Activated naive CD4-positive, alpha-beta T cell treated with anti-CD3 and anti-CD28 coated beads, Interleukin-2, amount 50 U/mL, for 72 hours (primary cell): ENCODE results near the gene PLAAT4. TPM values are rescaled to one million over a fixed set of nuclear protein-coding genes. Genes with fewer than 3 reads are reported as not detected.
"Not testable (repeated sequence)": the region's sequence is repeated elsewhere in the genome, so short reads cannot be mapped to it uniquely, and the experiment has no call there.

Source experiments
- ATAC-seq, 2 donors: fragments of 150-1000 bp; cut with Tn5 transposase; 2 replicates each; pipeline ENCODE4 v1.10.0; 2021; ENCODE audit warnings: mild to moderate bottlenecking in 2 of 2, moderate library complexity in 2 of 2
- DNase-seq, 2 donors: peaks; one replicate each; pipeline ENCODE4 v3.0.0; 2021 to 2022; ENCODE audit warnings: low spot score in 2 of 2
- H3K27ac Mint-ChIP-seq, 2 donors: one replicate each; pipeline ENCODE4 v1.8.0; 2022; ENCODE audit warnings: mild to moderate bottlenecking in 2 of 2, mixed read lengths in 2 of 2
- H3K36me3 Mint-ChIP-seq, 2 donors: one replicate each; pipeline ENCODE4 v1.8.0; 2022; ENCODE audit warnings: mixed read lengths in 2 of 2
- H3K9me3 Mint-ChIP-seq, 2 donors: one replicate each; pipeline ENCODE4 v1.8.0; 2022; ENCODE audit warnings: mixed read lengths in 2 of 2
- total RNA-seq, 2 donors: library from RNA; stranded (reverse); gene quantifications; one replicate each; pipeline ENCODE4 v1.2.3, GENCODE V29; 2022

The PLAAT4 gene
- total RNA-seq, 2 donors from 2014 or later: 11.6 to 34.1 TPM

DNA sequence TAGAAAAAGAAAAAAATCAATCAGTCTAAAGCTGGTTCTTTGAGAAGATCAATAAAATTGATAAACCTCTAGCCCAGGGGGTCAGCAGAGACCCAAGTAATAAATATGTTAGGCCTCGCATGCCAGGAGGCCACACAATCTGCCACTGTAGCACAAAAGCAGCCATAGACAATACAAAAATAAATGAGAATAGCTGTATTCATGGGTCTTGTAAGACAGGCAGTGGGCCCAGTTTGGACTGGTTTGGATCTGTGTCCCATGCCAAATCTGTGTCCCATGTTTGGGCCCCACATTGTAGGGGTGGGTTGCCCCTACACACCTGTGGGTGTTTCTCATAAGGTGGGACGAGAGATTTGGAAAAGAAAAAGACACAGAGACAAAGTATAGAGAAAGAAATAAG, 6.6 kb upstream of the PLAAT4 start:
- Mint-ChIP-seq H3K27ac (no peak overlapping the region), H3K9me3 (no peaks in the 10 kb centered on the region), H3K36me3 (no peaks in the 10 kb centered on the region)
- ATAC-seq: no peak
- no peak for DNase-seq

DNA sequence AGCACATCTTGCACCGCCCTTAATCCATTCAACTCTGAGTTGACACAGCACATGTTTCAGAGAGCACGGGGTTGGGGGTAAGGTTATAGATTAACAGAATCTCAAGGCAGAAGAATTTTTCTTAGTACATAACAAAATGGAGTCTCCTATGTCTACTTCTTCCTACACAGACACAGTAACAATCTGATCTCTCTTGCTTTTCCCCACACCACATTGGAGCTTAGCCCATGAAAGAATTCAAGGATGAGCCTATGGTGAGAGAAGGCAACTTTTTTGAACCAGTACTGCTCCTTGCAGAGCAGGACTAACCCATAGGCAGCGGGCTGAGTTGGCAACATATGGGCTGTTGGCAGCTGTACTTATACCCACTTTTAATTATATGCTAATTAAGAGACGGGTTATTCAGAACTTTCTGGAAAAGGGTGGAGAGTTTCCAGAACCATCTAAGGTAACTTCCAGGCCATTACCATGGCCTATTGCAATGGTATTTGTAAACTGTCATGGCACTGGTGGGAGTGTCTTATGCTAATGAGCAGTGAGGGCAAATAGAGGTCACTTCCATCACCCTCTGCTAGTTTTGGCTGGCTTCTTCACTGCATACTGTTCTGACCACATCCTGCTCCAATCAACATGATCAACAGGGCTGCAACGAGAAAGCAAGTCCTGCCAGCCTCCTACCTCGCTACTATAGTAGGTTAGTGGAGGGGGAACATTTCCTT, 5.4 kb upstream of the PLAAT4 start:
- not testable (repeated sequence) for H3K9me3 Mint-ChIP-seq, H3K36me3 Mint-ChIP-seq, DNase-seq
- H3K27ac Mint-ChIP-seq: peak overlapping the region; percentile 26 to 44
- peak; percentile 75 to 80 for ATAC-seq

DNA sequence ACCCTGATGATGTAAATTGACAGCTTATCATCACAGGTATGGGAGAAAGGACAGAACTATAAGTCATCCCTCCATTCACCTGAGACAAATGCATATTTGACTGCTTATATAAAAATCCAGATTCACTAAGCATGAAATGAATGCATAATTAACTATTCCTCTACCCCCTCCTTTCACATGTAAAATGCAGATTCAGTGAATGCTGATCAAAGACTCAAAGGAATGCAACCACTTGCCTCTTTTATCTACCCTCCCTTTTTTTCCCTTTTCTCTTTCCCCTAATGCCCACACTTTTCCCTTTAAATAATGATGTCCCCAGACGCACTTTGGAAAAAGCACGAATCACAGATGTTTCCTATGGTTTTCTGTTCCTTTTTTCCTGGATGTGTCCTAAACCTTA, 4.5 kb upstream of the PLAAT4 start:
- Mint-ChIP-seq H3K9me3 (no peaks in the 10 kb centered on the region), H3K36me3 (no peaks in the 10 kb centered on the region), H3K27ac (peak overlapping the region in 1 of 2 donors; percentile 44)
- ATAC-seq (no peak), DNase-seq (no peak)

DNA sequence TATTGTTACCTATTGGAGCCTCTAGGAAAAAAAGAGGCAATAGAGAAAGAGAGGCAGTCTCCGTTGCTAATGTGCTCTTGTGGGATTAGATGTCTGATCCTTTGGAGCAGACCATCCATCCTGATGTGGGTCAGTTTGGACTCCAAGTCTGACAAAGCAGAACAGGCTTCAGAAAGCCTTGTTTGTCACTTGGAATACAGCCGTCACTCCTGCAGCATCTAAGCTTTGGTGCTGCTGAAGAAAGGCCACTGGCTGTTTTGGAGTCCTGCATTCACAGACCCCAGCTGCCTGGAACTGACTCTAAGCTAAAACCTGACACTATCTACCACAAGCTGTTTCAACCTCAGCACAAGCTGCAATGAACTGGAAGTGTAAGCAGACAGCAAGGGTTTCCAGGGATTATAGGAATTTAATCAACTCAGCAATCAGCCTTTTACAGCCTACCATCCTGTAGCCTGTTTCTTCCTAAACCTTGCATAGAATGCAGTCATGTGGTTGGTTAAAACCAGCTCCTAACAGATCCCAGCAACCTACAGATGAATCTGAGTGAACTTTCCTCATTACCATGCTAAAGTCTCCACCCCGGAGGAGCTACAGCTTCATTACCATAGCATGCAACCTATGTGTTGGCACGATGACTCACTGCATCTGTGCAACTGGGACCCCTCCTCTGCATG, 3.7 kb upstream of the PLAAT4 start:
- Mint-ChIP-seq H3K27ac (no peak overlapping the region), H3K9me3 (no peaks in the 10 kb centered on the region)

DNA sequence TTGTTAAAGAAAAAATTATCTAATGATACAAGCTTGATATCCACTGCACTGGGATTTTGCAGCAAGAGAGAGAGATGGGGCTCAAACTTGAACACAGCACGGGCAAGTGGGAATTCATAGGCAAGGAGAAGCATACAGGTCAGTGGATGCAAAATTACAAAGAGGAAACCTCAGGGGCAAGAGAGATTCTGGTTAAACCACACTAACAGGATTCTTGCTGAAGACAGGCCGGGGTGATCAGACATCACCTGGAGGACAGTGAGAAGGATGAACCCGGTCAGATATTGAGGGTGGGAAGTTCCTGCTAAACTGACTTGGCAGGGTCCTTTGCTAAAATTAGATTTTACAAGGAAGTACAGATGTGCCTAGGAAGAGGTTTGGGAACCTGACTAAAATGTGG, 2.5 kb upstream of the PLAAT4 start:
- no peaks in the 10 kb centered on the region for H3K36me3 Mint-ChIP-seq
- H3K9me3 Mint-ChIP-seq: no peaks in the 10 kb centered on the region
- peak overlapping the region in 1 of 2 donors; percentile 18 for H3K27ac Mint-ChIP-seq
- DNase-seq: no peak
- ATAC-seq: no peak

More for the DNA sequence above, 3.7 kb upstream of the PLAAT4 start:
- H3K36me3 Mint-ChIP-seq: no peaks in the 10 kb centered on the region
- DNase-seq: no peak
- ATAC-seq: no peak

DNA sequence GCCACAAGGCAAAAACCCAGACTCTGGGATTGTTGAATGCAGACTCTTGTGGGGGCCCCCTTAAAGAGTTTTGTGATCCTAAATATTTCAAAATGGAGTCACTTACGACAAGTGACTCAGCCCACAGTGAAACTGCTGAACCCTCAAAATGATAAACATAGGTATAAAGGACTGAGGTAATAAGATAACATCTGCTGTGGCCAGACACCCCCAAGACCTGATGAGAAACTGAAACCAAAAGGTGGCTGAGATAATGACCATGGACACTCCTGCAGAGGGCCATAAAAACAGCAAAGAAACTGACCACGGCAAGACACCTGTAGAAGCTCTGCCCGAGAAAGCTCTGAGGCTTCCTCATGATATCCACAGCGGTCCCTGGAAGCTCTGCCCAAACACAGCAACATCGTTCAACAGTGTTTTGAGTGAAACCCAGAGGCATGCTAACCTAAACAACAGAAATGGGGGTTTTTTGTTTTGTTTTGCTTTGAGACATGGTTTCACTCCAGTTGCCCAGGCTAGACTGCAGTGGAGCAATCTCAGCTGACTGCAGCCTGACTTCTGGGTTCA, 1.6 kb upstream of the PLAAT4 start:
- Mint-ChIP-seq H3K9me3 (no peaks in the 10 kb centered on the region), H3K27ac (peak overlapping the region in 1 of 2 donors; percentile 92), H3K36me3 (no peaks in the 10 kb centered on the region)
- ATAC-seq (peak; percentile 19 to 46), DNase-seq (no peak)

DNA sequence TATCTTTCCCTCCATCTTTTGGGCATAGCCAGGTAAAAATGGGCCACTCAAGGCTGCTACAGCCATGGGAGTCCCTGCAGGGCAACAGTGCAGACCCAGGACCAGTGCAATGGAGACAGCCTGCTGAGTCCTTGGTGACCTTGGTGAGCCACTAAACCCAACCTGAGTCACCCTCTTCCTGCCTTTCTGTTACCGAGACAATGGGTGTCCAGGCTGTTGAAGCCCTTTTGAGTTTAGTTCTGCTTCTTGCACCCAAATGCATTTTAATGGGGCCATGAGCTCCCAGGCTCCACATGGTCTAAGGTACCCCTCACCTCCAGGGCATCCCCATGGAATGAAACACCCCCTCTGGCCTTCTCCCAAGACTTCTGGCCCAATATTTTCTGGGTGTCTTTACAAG, 874 bp upstream of the PLAAT4 start:
- no peak for DNase-seq
- Mint-ChIP-seq H3K27ac (peak overlapping the region; percentile 92 to 98), H3K9me3 (no peaks in the 10 kb centered on the region), H3K36me3 (no peaks in the 10 kb centered on the region)
- peak; percentile 55 to 72 for ATAC-seq

DNA sequence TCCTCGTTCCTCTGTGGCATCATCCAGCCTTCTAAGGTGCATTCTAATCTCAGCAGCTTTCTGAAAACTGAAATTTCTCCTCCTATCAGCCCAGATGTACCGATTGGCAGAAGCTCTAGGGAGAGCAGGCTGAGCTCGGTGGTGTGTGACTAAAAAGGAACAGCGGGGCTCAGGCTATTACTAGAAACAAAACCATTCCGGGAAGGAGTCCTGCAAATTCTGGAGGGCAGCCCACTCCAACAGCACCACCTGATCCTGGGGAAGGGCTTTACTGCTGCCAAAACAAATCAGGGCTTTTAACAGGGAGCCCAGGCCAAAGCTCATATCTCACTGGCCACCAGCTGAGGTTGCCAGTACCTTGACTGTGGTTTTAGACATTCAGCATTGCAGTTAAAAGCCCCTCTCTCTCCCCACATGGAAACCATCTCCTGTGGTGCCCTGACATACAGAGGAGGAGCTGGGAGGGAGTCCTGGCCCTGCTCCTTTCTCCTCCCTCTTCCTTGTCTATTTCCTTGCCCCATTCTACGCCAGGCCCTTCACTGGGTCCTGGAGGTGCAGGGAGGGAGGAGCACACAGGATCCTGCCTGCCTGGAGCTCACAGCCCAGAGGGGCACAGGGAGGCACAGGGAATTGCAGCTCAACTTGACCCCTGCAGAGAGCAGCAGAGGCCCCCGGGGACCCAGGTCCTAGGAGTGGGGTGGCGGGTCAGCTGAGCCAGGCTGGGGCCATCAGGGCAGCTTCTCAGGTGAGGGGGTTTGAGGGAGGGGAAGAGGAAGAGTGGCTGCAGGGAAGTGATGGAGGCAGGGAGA, 889 bp downstream of the PLAAT4 start:
- Mint-ChIP-seq H3K27ac (peak overlapping the region; percentile 92 to 98), H3K9me3 (no peaks in the 10 kb centered on the region), H3K36me3 (no peaks in the 10 kb centered on the region)
- DNase-seq (no peak), ATAC-seq (peak; percentile 56 to 61)

DNA sequence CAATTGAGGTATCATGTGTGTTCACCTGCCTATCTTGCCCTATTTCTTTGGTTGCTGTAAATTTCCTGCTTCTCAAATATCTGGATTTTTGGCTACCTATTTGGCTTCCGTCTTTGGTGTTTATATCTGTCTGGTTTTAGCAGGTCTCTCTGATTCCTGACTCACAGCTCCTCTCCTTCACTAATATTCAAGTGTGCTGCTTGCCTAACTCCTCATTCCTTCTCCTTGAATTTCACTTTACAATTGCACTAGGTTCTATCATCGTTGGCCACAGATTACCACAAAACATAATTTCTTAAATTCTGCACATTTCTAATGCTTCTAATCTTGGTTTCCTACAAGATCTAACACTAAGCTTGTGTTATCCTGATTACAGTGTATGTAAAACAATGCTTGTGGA, 5.9 kb downstream of the PLAAT4 start:
- DNase-seq, H3K27ac Mint-ChIP-seq, ATAC-seq, H3K9me3 Mint-ChIP-seq, H3K36me3 Mint-ChIP-seq: not testable (repeated sequence)

DNA sequence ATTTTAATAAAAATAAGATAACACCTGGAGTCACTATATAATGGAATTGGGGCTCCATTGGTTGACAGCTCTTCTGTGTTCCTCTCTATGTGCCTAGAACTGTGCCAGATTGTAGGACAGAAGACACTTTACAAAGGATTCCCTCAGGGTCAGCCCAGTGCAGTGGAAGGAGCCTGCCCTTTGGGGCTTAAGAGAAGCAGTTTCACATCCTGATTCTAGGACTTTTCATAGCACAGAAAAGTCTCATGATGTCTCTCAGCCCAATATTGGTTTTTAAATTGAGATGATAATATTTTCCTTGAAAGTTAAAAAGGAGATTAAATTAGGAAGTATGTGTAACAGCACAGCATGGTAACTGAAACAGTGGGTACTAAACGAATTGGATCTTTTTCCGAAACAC, 7.1 kb downstream of the PLAAT4 start:
- DNase-seq: no peak
- Mint-ChIP-seq H3K27ac (no peak overlapping the region), H3K36me3 (peaks cover 9% of the 10 kb centered on the region in 2 donors), H3K9me3 (no peaks in the 10 kb centered on the region)
- ATAC-seq: no peak

DNA sequence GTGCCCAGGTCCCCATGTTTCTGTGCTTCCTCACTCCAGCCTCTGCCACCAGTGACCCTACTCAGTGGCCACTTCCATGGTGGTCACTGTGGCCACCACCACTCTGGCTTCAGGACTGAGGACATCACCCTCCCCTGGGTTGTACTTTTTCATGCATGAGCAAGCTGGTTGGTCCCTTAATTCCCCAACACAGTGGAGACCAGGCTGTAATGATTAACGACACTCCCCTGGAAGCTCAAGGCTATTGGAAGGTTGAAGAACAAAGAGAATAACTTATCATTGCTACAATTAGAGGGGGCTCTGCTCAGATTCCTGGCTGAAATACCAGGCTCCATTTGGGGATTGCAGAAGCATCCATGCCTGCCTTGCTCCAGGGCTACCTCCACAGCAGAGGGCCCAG, 10.5 kb downstream of the PLAAT4 start:
- peak overlapping the region; percentile 47 to 63 for H3K27ac Mint-ChIP-seq
- DNase-seq (no peak), ATAC-seq (no peak)
- H3K36me3 Mint-ChIP-seq: peaks cover 9% of the 10 kb centered on the region in 2 donors
- no peaks in the 10 kb centered on the region for H3K9me3 Mint-ChIP-seq

DNA sequence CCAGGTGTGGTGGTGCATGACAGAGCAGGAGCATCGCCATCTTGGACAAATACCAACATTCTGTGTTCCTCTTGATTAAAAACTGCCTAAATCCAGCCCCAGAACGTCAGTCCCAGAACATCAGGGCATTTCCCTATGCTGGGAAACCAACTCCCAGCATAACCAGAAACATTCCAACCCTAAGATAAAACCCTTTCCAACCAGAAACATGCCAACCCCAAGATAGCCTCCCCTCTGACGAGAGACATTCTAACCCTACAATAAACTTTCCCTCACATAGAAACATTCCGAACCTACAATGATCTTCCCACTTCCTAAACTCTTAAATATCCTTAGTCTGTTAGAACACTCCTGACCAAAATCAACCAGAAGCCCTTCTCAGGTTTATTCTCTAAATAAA, 11.6 kb downstream of the PLAAT4 start:
- Mint-ChIP-seq H3K27ac (no peak overlapping the region), H3K9me3 (no peaks in the 10 kb centered on the region), H3K36me3 (peaks cover 9% of the 10 kb centered on the region in 2 donors)
- no peak for DNase-seq
- no peak for ATAC-seq

DNA sequence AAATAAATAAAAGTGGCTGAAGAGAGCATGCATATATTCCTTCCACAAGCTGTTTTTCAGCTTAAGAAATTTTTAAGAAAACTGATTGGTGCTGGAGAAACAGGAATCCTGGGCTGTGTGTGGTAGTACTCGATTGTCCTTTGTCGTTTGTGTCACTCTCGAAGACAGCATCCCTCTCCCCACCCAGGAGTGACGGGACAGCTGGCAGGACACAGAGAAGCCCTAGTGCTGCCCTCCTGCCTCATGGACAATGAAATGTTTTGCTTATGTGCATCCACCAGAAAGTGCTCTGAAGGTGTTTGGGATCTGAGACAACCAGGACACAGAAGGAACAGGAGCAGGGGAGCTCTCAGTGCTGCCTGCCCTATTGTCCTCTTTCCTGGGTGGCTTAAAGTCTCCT, 12.8 kb downstream of the PLAAT4 start:
- Mint-ChIP-seq H3K27ac (no peak overlapping the region), H3K9me3 (no peaks in the 10 kb centered on the region), H3K36me3 (peaks cover 9% of the 10 kb centered on the region in 2 donors)
- DNase-seq (no peak), ATAC-seq (no peak)

DNA sequence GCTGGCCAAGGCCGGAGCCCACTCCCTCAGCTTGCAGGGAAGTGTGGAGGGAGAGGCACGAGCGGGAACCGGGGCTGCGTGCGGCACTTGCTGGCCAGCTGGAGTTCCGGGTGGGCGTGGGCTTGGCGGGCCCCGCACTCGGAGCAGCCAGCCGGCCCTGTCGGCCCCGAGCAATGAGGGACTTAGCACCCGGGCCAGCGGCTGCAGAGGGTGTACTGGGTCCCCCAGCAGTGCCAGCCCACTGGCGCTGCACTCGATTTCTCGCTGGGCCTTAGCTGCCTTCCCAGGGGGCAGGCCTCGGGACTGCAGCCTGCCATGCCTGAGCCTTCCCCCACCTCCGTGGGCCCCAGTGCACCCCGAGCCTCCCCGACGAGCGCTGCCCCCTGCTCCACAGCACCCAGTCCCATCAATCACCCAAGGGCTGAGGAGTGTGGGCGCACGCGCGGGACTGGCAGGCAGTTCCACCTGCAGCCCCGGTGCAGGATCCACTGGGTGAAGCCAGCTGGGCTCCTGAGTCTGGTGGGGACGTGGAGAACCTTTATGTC, 13.6 kb downstream of the PLAAT4 start:
- not testable (repeated sequence) for DNase-seq, H3K9me3 Mint-ChIP-seq, H3K36me3 Mint-ChIP-seq, ATAC-seq, H3K27ac Mint-ChIP-seq

DNA sequence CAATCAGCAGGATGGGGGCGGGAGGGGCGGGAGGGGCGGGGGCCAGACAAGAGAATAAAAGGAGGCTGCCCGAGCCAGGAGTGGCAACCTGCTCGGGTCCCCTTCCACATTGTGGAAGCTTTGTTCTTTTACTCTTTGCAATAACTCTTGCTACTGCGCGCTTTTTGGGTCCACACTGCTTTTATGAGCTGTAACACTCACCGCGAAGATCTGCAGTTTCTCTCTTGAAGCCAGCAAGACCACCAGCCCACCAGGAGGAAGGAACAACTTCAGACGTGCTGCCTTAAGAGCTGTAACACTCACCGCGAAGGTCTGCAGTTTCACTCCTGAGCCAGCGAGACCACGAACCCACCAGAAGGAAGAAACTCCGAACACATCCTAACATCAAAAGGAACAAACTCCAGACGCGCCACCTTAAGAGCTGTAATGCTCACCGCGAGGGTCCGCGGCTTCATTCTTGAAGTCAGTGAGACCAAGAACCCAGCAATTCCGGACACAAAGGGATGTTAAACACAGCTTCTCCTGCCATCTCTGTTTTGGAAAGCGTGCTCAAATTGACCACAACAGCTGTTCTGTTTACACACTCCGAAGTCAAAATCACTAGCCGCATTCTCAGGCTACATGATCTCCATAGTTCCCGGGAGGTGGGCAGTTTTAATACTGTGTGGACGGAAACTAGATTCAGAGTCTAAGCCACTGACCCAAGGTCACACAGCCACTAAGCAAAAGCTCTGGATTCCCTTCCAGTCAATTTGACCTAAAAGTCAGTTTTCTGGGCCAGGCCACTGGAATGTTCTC, 14.7 kb downstream of the PLAAT4 start:
- ATAC-seq (no peak), DNase-seq (no peak)
- H3K36me3 Mint-ChIP-seq: peaks cover 9% of the 10 kb centered on the region in 2 donors
- no peaks in the 10 kb centered on the region for H3K9me3 Mint-ChIP-seq
- H3K27ac Mint-ChIP-seq: peak overlapping the region; percentile 46 to 79

DNA sequence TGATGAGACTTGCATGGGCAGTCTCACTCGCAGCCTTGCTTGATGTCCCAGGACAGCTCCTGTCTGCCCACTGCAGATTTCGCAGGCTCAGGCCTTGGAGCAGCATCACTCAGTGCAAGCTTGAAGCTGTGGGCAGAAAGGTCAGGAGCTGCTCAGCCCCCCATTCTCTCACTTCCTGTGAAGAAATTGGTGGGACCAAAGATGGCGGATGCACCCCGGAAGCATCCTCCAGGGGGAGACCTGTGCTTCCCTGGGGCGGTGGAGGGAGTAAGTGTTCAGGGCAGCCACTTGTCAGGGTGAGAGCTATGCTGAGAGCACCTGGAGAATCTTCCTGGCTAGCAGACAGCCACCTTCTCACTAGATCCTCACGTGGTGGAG, 15.3 kb downstream of the PLAAT4 start:
- no peaks in the 10 kb centered on the region for H3K9me3 Mint-ChIP-seq
- DNase-seq (no peak), ATAC-seq (no peak)
- H3K36me3 Mint-ChIP-seq: peaks cover 3 to 4% of the 10 kb centered on the region in 2 donors
- peak overlapping the region in 1 of 2 donors; percentile 46 for H3K27ac Mint-ChIP-seq
